DMS79 (cell line): Measurements from ENCODE around the gene CDH23.

Experiments
- DNase-seq: peaks from one replicate; lab custom pipeline; 2025; lab: John Stamatoyannopoulos, UW

Gene CDH23

DNA sequence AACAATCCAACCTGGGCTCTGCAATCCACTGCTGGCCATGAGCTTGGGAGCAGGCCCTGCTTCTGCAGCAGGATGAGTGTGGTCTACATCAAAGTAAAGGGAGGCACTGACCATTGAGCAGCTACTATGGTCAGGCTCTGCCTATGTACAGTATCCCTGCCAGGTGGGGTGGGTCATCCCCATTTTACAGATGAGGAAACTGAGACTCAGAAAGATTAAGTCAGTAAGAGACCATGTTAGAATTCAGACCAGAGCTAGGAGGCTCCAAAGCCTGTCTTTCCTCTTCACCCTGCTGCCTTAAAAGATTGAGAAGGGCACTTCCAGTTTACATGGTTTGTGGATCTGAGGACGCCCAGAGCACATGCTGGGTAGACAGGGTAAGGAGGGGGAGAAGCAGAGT is 27.1 kb upstream of the CDH23 start:
- no peak for DNase-seq

DNA sequence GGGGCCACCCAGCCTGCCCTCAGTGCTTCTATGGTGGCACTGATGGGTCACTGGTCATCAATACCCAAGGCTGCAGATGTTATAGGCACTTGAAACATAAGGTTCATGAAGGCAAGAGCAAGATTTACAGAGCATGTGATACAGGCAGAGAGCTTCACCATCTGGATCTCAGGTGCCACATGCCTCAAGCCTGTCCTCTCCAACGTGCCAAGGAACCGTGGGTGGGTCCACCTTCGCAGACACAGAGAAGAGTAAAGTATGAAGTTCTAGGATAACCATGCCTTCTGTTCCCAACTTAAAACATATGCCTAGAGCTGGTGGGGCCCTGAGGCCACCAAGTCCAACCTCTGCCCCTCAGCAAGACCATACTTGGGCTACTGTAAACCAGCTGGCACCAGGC is 26.7 kb upstream of the CDH23 start:
- DNase-seq, result no peak

DNA sequence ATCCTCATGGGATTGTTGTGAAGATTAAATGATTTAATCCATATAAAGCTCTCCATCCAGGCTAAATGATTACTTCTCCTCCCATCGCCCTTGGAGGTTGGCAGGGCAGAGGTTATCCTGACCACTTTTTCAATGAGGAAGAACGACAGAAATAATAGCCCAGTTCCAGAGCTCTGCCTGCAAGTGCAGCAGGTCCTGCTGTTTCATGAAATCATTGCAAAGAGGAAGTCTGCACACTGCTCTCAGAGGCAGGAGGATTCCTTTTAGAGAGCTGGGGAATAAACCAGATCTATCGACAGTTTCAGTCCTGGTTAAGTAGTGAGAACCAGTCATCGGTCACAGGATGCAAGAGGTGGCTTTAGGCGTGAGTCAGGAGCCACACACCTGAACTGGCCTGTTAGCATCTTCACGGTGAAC is 25.0 kb upstream of the CDH23 start:
- no peak for DNase-seq

DNA sequence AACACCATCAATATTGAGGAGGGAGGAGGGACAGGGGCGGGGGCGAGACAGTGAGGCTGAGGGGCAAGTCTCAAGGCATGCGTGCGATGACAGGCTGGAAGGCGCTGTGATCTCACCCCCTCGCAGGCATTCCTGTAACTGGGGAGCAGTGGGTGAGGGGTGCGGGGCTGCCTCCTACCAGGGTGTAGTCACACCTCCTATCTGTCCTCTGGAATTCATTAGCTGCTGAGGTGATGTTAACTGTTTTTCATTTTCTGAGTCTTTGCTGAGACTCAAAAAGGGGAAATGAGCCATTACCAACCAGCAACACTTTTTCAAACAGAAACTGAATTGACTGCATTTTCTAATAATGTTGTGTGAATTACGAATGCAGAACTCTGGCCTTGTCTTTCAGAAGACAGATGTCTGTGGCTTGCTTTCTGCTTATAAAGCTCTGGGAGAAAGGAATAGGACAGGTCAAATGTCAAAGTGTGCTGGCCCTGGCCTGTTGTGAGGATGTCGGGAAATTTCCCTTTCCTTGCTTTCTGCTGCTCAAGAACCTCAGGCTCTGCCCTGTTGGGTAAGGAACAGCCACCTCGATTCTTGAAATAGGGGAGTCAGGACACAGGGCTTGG is 23.7 kb upstream of the CDH23 start:
- no peak for DNase-seq

DNA sequence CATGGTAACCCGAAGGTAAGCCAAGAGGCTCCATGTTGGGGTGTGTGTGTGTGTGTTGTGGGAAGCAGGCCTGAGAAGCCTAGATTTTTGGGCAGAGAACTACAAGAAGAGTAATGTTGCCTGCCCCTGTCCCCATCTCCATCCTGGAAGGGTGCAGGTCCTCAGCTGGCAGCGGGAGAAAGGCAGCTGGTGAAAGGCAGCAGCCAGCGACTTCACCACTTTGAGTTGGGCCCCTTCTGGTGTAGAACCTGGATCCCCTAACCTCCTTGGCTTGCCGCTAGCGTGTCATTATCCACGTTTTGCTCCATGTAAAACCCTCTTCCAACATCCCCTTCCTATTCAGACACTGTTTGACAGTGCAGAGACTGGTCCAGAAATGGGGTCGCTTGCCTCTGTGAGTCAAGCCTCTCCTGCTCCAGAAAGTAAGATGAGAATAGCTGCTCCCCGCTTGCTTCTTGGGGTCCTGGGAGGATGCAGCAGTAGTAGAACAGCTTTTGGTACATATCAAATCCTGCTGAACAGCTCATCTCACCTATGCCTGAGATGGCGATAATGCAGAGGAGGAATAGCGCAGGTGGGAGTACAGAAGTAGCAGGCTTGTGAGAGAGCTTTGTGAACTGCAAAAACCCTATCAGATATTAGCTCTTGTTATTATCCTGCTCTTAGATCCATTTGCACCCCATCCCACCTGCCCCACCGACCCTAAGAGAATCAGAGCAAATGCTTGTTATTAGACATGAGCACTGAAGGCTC is 22.1 kb upstream of the CDH23 start:
- no peak for DNase-seq

DNA sequence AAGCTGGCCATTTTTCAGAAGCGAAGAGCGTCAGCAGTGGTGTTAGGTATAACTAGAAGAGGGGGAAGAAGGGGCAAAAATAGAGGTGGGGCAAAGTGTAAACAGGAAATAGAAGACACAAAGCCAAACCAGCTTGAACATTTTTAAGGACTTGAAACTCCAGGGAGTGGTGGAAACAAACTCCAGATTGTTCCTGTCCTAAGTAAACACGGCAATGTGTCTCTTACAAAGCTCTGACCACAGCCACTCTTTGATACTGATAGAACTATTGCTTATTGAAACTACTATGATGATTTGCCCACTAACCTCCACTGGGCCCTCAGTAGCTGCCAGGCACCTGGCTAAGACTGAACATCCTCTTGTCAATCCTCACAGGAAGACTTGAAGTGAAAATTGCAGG is 20.8 kb upstream of the CDH23 start:
- no peak for DNase-seq

DNA sequence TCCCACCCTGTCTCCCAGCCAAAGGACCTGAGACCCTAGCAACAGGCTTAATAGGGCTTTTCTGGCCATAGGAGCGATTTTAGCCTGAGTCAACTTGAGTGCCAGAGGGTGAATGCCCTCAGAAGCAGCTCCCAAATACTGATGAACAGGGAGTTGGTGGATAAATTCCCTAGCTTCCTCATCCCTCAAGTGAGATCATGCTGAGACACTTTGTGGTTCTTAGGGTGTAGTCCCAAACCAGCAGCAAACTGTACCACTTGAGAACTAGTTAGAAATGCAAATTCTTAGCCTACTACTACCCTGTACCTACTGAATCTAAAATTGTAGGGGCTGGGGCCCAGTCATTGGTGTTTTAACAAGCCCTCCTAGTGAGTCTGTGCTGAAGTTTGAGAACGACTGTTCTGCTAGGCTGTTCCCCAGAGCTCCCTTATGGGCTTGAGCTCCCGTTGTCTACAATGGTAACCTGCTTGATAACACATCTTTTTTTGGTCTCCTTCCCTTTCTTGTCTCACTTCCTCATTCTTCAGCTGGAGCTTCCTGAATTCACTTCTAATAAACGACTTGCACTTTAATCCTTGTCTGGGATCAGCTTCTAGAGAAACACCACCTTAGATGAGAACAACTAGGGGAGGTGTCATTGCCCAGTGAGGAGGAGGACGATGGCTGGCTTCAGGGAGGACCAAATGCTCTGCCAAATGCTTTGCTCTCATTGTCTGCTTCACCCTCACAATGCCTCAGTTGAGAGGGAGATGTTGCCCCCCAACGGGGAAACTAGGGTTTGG is 18.2 kb upstream of the CDH23 start:
- DNase-seq, result no peak

DNA sequence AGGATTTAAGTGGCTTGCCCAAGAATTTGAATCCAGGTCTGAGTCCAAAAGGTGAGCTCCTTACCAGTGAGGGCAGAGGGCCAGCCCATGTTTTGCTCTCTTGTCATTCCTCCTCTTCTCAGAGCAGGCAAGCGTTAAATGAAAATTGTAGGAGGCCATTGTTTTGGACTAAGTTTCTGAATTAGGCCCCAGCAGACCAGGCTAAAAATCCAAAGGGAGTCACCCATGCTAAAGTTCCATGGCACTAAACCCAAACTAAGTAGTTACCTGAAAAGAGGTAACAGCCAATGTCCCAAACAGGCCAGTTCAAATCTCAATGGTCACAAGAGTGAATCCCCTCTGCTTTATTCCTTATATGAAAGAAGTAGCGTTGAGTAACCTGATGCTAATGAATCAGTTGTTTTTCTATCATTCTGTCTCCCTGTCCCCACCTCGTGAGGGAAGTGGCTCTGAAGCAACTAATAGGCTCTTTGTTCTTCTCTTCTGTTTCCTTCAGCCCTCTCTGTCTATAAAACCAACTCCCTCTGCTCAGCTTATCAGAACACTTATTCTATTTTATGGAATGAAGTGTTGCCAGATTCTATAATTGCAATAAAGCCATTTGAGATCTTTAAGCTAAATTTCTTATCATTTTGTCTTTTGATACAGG is 17.5 kb upstream of the CDH23 start:
- no peak for DNase-seq

DNA sequence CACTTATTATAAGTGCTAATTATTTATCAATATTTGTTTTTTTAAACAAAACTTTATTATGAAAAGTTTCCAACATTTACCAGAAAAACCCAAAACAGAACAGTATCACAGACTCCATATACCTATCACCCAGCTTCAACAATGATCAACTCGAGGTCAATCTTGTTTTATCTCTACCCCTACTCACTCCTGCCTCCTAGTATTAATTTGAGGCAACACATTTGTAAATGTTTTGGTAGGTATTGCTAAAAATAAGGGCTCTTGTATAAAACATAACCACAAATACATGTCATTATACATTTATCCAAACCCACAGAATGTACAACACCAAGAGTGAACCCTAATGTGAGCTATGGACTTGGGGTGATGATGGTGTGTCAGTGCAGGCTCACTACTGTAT is 15.9 kb upstream of the CDH23 start:
- no peak for DNase-seq

DNA sequence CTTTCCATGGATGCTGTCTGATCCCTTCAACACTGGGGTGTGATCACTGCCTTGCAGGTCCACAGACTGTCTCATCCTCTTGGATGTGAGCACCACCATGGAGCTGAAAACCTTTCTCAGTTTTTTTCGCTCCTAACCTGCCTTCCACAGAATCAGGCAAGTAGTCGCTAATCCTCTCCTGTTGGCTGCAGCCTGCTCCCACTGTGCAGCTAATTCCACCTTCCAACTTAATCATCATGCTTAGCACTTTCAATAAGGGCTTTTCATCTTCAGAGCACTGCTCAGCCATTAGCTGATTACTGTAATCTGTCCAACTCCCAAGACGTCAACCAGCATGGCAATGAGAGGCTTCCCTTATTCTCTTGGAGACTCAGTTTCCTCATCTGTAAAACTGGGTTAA is 15.1 kb upstream of the CDH23 start:
- DNase-seq, result no peak

DNA sequence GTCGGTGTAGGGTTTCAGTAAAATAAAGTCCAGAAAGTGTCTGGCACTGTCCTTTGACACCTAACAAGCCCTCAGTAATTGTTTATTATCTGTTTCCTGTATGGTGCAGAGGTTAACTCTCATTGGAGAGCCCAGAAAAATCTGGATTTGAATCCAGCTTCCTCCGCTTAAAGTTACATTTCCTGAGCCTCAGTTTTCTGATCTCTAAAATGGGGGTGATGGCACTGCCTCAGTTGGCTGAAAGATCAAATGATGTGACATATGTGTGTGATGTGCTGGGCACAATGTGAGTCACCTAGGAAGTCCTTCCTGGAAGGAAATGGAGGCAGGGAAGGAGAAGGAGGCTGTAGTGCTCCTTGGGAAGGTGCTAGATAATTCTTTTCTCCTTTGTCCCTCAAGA is 14.7 kb upstream of the CDH23 start:
- DNase-seq, result no peak

DNA sequence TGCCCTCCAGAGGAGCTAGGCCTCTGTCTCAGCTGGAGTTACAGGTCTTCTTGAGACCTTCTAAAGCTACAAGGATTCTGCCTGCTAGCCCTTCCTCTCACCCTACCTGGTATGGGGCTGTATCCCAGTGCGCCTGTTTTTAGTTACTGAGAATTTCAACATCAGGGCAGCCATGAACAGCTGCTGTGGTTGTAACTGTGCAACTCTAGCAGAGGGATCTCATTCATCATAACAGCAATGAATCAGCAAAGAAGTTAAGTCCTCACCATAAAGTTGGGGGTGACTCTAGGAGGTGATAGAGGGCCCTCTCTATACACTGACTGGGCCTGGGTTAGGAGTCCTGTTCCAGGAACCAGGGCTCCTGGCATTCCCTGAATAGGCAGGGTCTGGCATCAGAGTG is 14.0 kb upstream of the CDH23 start:
- no peak for DNase-seq

DNA sequence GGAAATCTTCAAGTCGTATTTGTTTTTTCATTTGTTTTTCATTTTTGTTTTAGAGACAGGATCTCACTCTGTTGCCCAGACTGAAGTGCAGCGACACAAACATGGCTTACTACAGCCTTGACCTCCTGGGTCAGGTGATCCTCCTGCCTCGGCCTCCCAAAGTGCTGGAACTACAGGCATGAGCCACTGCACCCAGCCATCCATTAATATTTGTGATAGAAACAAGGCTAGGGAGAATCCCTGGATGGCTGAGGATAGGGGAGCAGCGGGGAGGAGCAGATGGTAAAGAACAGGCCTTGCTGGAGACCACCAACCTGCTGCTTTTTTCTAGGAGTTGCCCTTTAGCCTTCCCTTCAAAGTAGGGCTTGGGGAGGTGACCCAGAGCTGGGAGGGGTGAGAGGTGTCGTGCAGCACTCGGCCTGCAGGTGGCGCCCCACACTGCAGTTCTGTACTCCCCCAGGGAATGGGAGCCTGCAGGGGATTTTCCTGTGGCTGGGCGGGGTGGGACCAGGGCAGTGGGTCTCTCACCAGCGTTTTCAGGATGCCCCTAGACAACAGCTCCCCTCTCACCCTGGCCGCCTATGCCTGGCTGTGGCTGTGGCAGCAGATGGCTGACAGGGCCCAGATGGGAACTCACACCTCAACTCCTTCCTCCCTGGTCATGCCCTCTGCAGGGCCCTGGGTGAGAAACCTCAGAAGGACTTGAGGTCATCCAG is 12.6 kb upstream of the CDH23 start:
- no peak for DNase-seq

DNA sequence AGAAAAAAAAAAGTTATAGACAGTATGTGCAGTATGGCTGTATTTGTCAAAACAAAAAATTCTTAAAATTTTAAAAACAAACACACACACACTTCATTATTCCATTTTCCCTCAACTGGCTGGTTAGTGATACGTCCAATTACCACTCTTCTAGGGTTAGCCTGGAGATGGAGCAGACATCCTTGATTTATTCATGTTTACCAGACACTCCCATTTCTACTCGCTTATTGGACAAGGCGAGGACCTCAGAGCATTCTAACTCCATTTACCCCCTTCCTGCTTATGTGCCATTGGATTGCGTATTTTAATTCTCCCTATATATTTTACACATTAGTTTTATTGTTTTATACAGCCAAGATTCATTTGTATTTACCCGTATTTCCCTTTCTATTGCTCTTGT is 8.5 kb upstream of the CDH23 start:
- DNase-seq, result no peak

DNA sequence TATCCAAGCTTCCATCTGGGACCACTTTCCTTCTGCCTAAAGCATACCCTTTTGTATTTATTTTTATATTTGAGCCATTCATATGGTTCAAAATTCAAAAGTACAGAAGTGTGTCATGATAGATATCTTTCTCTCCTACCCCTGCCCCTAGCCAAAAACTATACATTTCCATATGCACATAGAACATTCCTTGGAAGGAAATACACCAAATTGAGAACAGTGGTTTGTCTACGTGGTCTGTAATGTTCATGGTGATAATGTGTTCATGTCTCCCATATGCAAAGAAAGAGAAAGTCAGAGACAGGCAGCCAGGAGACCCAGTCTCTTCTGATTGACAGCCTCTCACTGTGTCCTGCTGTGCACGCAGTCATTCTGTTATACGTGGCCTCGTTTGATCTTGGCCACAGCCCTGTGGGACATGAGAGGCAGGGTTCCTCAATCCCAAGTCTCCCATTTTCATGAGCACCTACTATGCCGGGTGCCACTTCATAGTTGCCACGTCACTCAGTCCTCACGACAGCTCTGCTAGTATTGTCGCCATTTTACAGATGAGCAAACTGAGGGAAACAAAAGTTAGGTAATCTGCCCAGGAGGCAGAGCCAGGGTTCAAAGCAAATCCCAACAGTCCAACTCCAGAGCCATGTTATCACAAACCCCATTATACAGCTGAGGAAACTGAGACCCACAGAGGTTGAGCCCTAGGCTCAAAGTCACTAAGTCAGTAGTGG is 8.0 kb upstream of the CDH23 start:
- DNase-seq, result no peak

DNA sequence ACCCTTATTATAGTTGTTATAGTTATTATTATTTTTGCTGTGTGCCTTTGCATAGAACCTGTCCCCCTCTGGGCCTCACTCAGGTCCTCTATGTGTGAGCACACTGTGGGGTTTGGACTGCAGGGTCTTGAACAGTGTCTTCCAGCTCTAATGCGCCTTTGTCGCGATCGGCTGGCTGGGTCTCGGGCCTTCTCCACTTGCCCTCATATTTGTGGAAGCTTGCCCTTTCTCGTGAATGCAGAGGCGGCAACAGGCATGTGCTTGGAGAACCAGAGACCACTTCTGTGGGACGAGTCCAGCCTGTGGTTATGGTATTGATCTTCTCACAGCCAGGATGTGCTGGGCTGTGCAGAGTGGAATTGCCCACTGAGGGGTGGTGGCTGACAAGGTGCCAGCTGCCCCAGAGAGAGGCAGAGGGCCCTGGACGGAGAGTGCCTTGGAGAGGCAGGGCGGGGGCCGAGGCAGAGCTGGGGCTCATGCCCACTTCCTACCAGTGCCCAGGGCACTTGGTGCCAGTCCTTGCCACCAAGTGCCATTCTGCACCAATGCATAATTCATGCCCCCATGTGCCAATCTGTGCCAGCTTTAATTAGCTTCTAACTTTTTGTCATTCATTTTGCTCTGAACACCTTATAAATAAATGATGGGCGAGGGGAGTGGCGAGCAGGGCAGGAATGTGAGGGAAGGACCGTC is 6.8 kb upstream of the CDH23 start:
- no peak for DNase-seq

DNA sequence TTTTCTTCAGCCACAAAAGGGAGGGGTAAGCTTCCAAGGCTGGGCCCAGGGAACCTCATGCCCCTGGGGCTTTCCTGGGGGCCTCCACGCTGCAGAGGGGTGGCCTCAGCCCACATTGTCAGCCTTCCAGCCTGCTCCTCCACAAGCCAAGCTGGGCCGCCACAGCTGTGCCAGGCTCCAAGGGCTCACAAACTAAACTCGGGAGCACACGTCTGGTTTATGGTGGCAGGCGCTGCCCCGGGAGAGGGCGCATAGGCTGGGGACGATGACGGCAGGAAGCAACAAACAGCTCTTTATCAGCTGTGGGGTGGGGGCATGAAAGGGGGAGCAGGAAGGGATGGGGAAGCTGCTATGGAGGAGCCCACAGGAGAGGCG is 6.3 kb upstream of the CDH23 start:
- no peak for DNase-seq

DNA sequence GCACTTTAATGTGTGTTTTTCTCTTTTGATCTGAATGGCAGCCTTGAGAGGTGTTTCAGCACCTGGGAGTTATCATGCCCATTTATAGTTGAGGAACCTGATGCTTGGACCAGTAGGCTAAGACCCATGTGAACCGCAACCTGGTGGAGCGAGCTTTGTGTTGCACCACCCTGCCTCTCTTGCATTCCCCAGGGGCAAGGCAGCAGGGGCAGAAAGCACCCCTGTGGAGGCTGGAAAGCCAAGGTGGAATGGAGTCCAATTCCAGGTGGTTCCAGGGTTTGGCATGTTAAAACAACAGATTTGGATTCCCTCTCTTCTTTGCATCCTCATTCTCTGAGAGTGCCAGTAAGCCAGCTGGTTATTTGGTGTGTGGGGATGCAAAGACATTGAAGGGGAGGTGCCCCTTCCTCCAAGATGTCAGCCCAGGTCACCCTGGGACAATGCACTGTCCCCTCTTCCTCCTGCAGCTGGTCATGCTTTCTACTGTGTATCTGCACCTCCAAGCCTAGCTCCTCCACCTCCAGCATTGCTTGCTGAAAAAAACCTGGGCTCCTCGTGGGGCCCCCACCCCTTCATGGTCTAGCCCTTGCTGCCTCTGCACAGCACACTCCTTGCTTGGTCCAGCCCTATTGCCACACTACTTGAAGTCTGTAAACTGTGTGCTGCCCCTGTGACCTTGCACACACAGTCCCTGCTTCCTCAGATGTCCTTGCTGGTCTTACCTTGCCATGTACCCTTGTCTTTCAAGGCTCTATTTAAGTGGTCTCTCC is 5.6 kb upstream of the CDH23 start:
- DNase-seq, result no peak

DNA sequence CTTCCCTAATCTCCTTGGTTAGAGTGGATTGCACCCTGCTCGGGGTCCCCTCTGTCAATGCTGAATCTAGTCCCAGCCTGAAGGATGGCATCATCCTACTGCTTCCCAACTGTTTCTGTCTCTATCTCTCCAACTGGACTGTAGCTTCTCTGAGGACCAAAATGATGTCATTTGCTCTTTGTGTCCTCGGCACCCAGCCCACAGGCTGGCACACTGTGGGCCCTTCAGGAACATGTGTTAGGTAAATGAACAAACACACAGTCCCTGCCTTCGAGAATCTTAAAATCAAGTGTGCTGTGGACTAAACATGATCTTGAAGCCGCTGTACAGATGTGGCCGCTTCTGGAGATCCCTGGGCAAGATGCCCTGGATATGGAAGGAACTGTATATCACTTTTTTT is 5.0 kb upstream of the CDH23 start:
- DNase-seq, result no peak

DNA sequence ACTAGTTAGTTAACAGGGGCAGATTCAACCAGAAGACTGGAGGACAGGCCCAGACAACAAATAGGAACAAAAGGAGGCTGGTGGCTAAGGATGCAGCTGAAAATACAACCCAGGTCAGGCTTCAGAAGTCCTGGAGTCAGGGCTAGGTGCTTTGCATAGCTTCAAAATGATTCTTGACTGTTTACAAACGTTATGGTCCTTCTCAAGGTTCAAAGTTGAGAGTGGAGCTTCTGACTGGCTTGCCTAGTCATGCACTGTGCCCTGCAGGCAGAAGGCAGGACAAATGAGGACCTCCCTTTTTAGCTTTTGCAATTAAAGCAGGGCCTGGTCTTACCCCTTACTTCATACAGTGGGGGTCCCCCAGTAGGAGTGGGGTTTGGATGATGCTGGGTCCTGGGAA is 4.4 kb upstream of the CDH23 start:
- DNase-seq, result no peak
